ENCODE results near the gene C4BPA. TPM values are rescaled to one million over a fixed set of nuclear protein-coding genes. Genes with fewer than 3 reads are reported as not detected.

C4BPA gene
- polyA plus RNA-seq, 1 of the 3 experiments (the other 2 are of a cell fraction) = not detected

GRCh38 chr1:207079706-207080241, 24.3 kb upstream of the C4BPA start:
- no peak for DNase-seq
- POLR2A ChIA-PET = interaction anchor here (0.6 kb wide), 1 partner anchor 192 kb away, joined by 3 read pairs; no protein-coding TSS in a partner anchor
- Histone ChIP-seq H2AFZ (ENCODE audit: low read depth) (no peak overlapping the region), H3F3A (replicated peaks; ENCODE audit: insufficient read depth) (peaks cover 6% of the 10 kb centered on the region), H3K4me2 (no peak overlapping the region), H3K9ac (no peak overlapping the region), H3K9me3 (no peaks in the 10 kb centered on the region), H3K4me1 (ENCODE audit: control insufficient read depth in 1 of 2, insufficient read depth in 2 of 2, low read depth in 1 of 2, low read length in 1 of 2) (no peaks in the 10 kb centered on the region; a peak in 1 of 4 replicates), H4K20me1 (ENCODE audit: insufficient read depth) (no peaks in the 10 kb centered on the region), H3K27me3 (ENCODE audit: insufficient read depth) (no peaks in the 10 kb centered on the region; the same call in 1 of the 2 replicates), H3K79me2 (ENCODE audit: insufficient read depth) (no peaks in the 10 kb centered on the region), H3K27ac (ENCODE audit: low read depth in 2 of 2, low read length in 1 of 2) (no peak overlapping the region), H3K9me2 (no peaks in the 10 kb centered on the region), H3K4me3 (ENCODE audit: low read depth in 2 of 2, low read length in 1 of 2) (no peak overlapping the region), H3K36me3 (replicated peaks in 1 of 2; ENCODE audit: control insufficient read depth in 1 of 2, insufficient read depth in 2 of 2, low read length in 1 of 2) (no peaks in the 10 kb centered on the region)
- CTCF ChIA-PET = interaction anchor here (0.9 to 3.4 kb wide), 9 partner anchors 9 to 420 kb away, joined by 3 to 24 read pairs (median 6); partner anchors contain the start of gene C4BPB
- 68% methylated on average over 6 of the region's 6 CpGs for WGBS (ENCODE audit: low lambda C conversion rate)
- TF ChIP-seq GATA2 (CRISPR knock-in tag; IDR thresholded peaks at IDR 0.05) = no peak
- TF ChIP-seq RCOR1 (IDR thresholded peaks at IDR 0.05; ENCODE audit: low read length) = no peak
- no peak for TF ChIP-seq JUND (IDR thresholded peaks at IDR 0.05)
- TF ChIP-seq CTCF (IDR thresholded peaks at IDR 0.05) = no peak
- TF ChIP-seq YY1 (IDR thresholded peaks at IDR 0.05; ENCODE audit: low read depth) = no peak
- no peak for TF ChIP-seq SIN3A (IDR thresholded peaks at IDR 0.05; ENCODE audit: borderline replicate concordance, low read depth, low read length)
- no peak for TF ChIP-seq EZH2phosphoT487 (IDR thresholded peaks at IDR 0.05; ENCODE audit: borderline replicate concordance, low read depth)
- no peak for TF ChIP-seq REST (IDR thresholded peaks at IDR 0.05; ENCODE audit: low read depth, low read length)
- no peak for TF ChIP-seq SMC3 (IDR thresholded peaks at IDR 0.05; ENCODE audit: low read depth, low read length)
- TF ChIP-seq CHD2 (IDR thresholded peaks at IDR 0.05; ENCODE audit: low read length, partially characterized antibody) = no peak
- TF ChIP-seq TAF1 (IDR thresholded peaks at IDR 0.05; ENCODE audit: borderline replicate concordance, low read depth, low read length) = no peak
- TF ChIP-seq RAD21 (IDR thresholded peaks at IDR 0.05; ENCODE audit: low read length) = no peak
- no peak for TF ChIP-seq NRF1 (IDR thresholded peaks at IDR 0.05; ENCODE audit: low read depth, low read length)
- no peak for TF ChIP-seq USF2 (IDR thresholded peaks at IDR 0.05; ENCODE audit: borderline replicate concordance, low read depth, low read length)
